Activated T-helper 1 cell treated with anti-CD3 and anti-CD28 coated beads, Interleukin-2, amount 50 U/mL, for 16 hours (primary cell): ENCODE data around the gene DHFR.
"Not testable (repeated sequence)": the region's sequence is repeated elsewhere in the genome, so short reads cannot be mapped to it uniquely, and the experiment has no call there.

ENCODE experiments used
- DNase-seq, 2 donors: peaks; one replicate each; pipeline ENCODE4 v3.0.0-alpha.2; 2020; ENCODE audit warnings: low read depth in 1 of 2, low spot score in 1 of 2

Gene DHFR

GRCh38 chr5:80597500-80597899 lies 57.3 kb downstream of the DHFR start:
- no peak for DNase-seq

- no peak for DNase-seq
These were observed 60.0 kb downstream of the DHFR start for GRCh38 chr5:80594810-80595209.

- DNase-seq: no peak
These were observed 62.0 kb downstream of the DHFR start for GRCh38 chr5:80592761-80593160.

GRCh38 chr5:80592105-80592504 lies 62.7 kb downstream of the DHFR start:
- no peak for DNase-seq

- DNase-seq: no peak
These were observed 63.4 kb downstream of the DHFR start for GRCh38 chr5:80591352-80591751.

GRCh38 chr5:80590766-80591165 lies 64.0 kb downstream of the DHFR start:
- DNase-seq: no peak

- DNase-seq: no peak
These were observed 65.8 kb downstream of the DHFR start for GRCh38 chr5:80588858-80589540.

GRCh38 chr5:80584770-80585169 lies 70.0 kb downstream of the DHFR start:
- DNase-seq: no peak

- not testable (repeated sequence) for DNase-seq
These were observed 74.5 kb downstream of the DHFR start for GRCh38 chr5:80580291-80580690.

GRCh38 chr5:80579050-80579449 lies 75.7 kb downstream of the DHFR start:
- DNase-seq: no peak

GRCh38 chr5:80577707-80578106 lies 77.1 kb downstream of the DHFR start:
- no peak for DNase-seq

GRCh38 chr5:80576383-80576782 lies 78.4 kb downstream of the DHFR start:
- DNase-seq: no peak
